ENCODE data around the gene C11orf58. TPM values are rescaled to one million over a fixed set of nuclear protein-coding genes. Genes with fewer than 3 reads are reported as not detected.

The C11orf58 gene
- total RNA-seq, 2 experiments from 2014 or later, result 114 to 123 TPM

DNA sequence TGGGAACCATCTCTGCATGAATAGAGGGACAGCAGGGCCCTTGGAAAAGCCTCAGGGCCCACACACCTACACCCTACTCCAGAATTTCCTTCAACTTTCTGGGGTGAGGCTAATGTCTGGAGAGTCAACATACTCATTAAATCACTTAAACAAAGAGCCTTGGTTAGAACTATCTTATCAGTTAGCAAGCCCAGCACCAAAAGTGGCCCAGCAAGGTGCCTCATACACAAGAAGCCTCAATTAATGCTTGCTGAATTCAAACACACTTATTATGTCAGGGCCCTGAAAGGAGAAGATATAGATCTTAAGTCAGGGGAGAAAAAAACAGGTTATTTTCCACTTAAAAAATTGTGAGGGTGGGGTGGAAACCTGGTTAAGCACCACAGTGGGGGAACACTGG, 61.4 kb downstream of the C11orf58 start:
- intact Hi-C loops (cut with micrococcal nuclease), result no loop called here
- no peak overlapping the region for H3K27ac Mint-ChIP-seq
- no peaks in the 10 kb centered on the region for H3K27me3 Mint-ChIP-seq (ENCODE audit: low read depth)
- DNase-seq, result no peak
- no peaks in the 10 kb centered on the region for H3K9me3 Mint-ChIP-seq
- peaks cover 11% of the 10 kb centered on the region for H3K4me1 Mint-ChIP-seq (ENCODE audit: low read depth)
- H3K4me3 Mint-ChIP-seq, result no peak overlapping the region
- H3K36me3 Mint-ChIP-seq (ENCODE audit: low read depth), result no peaks in the 10 kb centered on the region
- CTCF ChIA-PET, result interaction anchor here (1.8 kb wide), 1 partner anchor 14 kb away, joined by 8 read pairs; no protein-coding TSS in a partner anchor

DNA sequence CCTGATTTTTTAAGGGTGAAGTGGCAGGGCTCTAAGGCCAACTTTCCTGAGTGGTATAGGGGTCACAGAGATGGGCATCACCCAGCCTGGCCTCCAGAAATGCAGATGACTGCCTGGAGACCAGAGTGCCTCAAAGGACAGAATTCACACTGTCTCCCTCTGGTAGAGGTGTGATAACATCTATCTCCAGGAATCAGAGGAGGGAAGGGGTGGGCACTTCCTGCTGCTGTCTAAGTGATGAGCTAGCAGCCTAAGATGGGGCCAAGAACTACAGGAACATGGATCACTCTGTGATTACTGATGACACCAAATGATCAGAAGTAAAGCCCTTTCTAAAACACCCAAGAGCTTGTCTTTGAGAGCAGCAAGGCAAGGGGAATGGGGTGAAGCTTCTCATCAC, 61.9 kb downstream of the C11orf58 start:
- DNase-seq, result no peak
- Mint-ChIP-seq H3K27me3 (ENCODE audit: low read depth) (no peaks in the 10 kb centered on the region), H3K4me1 (ENCODE audit: low read depth) (peaks cover 8% of the 10 kb centered on the region), H3K9me3 (no peaks in the 10 kb centered on the region), H3K27ac (no peak overlapping the region), H3K4me3 (no peak overlapping the region), H3K36me3 (ENCODE audit: low read depth) (no peaks in the 10 kb centered on the region)
- intact Hi-C loops (cut with micrococcal nuclease), result no loop called here
- CTCF ChIA-PET, result interaction anchor here (1.2 to 2.4 kb wide), 4 partner anchors 12 to 137 kb away, joined by 3 to 12 read pairs (median 10); no protein-coding TSS in a partner anchor

DNA sequence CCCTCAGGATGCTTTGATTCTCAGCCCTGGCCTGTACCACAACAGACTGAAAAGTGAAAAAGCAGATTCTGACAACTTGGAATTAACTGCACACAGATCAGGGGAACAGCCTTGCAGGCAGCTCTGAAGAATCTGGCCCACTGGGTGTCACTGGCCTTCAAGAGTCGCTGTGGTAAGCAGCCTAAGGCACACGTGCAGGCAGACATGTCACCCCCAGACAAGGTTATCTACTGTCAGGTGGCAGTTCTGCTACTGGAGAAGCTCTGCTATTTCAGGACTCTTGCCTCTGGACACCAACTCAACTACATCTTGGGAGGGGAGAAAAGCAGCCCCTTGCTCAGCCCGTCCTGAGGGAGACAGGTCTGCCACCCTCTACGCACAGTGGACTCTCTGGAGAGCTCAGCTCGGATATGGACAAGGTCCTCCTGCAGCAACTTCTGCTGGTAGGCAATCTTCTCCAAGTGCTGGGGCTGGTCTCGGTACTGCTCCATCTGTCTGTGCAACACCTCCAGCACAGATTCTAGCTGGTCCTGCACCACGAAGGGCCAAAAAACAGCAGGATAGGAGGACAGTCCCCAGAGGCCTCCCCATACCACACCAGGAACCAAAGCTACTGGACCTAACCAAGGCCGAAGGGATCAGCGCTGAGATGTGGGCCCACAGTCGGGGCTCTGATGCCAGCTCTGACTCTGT, 63.0 kb downstream of the C11orf58 start:
- no peak overlapping the region for H3K27ac Mint-ChIP-seq
- intact Hi-C loops (cut with micrococcal nuclease), result no loop called here
- DNase-seq, result no peak
- H3K4me3 Mint-ChIP-seq, result no peak overlapping the region
- H3K27me3 Mint-ChIP-seq (ENCODE audit: low read depth), result no peaks in the 10 kb centered on the region
- peaks cover 8% of the 10 kb centered on the region for H3K4me1 Mint-ChIP-seq (ENCODE audit: low read depth)
- CTCF ChIA-PET, result interaction anchor here (1.2 to 2.4 kb wide), 6 partner anchors 13 to 262 kb away, joined by 3 to 12 read pairs (median 6); no protein-coding TSS in a partner anchor
- H3K9me3 Mint-ChIP-seq, result no peaks in the 10 kb centered on the region
- H3K36me3 Mint-ChIP-seq (ENCODE audit: low read depth), result no peaks in the 10 kb centered on the region

DNA sequence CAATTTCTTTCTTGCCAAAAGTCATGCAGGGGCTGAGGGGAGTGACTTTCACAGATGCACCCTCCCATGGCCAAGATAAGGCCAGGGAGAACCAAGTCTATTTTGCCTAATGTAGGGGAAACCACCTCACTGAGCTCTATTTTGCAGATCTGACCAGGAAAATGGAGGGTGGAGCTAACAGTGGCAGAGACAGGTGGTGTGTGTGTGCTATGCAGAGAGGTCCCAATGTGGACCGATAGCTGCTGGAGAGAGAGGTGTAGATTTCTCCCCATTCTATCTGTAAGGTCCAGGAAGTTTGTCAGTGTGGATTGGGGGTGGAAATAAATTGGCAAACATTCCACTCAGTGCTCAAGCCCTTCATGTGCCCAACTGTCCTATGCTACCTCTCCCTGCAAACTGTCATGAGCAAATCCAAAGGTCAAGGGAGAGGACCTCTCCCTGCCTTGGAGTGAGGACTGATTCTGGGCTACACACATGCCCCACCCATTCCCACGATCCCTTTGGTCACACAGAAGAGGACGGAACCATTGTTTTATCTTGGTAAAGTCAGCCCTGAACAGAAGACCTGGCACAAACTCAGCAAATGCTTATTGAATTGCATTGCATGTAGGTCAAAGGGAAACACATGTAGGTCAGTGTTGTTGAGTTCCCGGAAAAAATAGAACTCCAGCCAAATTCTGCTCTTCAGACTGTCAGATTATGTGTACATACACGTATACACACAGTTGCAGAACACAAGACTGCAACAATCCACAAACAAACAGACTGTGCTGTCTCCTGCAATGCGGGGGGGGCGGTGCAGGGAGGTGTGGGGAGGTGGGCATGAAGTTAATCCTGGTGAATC, 65.9 kb downstream of the C11orf58 start:
- Mint-ChIP-seq H3K36me3 (ENCODE audit: low read depth) (no peaks in the 10 kb centered on the region), H3K27ac (no peak overlapping the region), H3K9me3 (no peaks in the 10 kb centered on the region), H3K4me3 (no peak overlapping the region), H3K27me3 (ENCODE audit: low read depth) (no peaks in the 10 kb centered on the region), H3K4me1 (ENCODE audit: low read depth) (no peaks in the 10 kb centered on the region)
- intact Hi-C loops (cut with micrococcal nuclease), result no loop called here
- no peak for DNase-seq
- CTCF ChIA-PET, result interaction anchor here (1.0 kb wide), 1 partner anchor 16 kb away, joined by 3 read pairs; no protein-coding TSS in a partner anchor

DNA sequence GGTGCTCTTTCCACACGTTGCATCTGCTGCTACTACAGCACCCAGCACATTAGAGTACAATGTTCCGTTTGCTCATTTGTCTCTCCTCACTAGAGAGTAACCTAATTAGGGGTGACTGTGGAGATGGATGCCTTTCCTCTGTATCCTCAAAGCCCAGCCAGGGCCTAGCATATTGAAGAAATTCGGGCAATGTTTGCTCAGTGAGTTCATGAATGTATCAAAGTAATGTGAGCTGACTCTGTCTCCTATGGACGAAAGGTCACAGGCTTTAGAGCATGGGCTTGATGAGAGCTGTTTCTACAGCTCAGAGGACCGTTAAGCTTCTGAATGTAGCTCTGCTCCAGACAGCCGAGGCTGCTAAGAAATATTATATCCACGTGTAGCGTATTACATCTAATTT, 67.5 kb downstream of the C11orf58 start:
- CTCF ChIA-PET, result interaction anchor here (0.7 to 1.5 kb wide), 2 partner anchors 15 to 257 kb away, joined by 3 to 5 read pairs; no protein-coding TSS in a partner anchor
- H3K27ac Mint-ChIP-seq, result no peak overlapping the region

DNA sequence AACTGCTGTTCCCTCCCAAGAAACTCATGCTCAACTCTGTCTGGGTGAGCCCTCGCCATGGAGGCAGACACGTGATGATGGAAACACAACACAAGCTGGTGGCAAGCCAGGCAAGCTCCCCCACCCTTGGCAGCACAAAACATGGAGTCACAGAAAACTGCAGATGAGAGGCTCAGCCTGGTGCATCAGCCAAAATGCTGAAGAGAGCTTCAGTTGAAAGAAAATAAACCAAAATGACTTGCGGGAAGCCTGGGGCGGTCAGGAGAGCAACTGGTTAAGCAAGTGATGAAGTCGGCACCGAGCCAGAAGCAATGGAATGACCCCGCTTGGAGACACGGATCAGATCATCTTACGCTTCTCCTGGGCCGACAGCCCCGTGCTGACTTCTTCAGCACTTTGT, 68.3 kb downstream of the C11orf58 start:
- Mint-ChIP-seq H3K4me3 (no peak overlapping the region), H3K36me3 (ENCODE audit: low read depth) (no peaks in the 10 kb centered on the region), H3K27me3 (ENCODE audit: low read depth) (no peaks in the 10 kb centered on the region), H3K9me3 (no peaks in the 10 kb centered on the region), H3K4me1 (ENCODE audit: low read depth) (no peaks in the 10 kb centered on the region), H3K27ac (no peak overlapping the region)
- intact Hi-C loops (cut with micrococcal nuclease), result no loop called here
- no peak for DNase-seq
- CTCF ChIA-PET, result interaction anchor here (0.9 kb wide), 1 partner anchor 20 kb away, joined by 3 read pairs; no protein-coding TSS in a partner anchor

More for the DNA sequence above, 67.5 kb downstream of the C11orf58 start:
- DNase-seq, result no peak
- H3K27me3 Mint-ChIP-seq (ENCODE audit: low read depth), result no peaks in the 10 kb centered on the region
- H3K4me1 Mint-ChIP-seq (ENCODE audit: low read depth), result no peaks in the 10 kb centered on the region
- no peaks in the 10 kb centered on the region for H3K9me3 Mint-ChIP-seq
- intact Hi-C loops (cut with micrococcal nuclease), result no loop called here
- no peaks in the 10 kb centered on the region for H3K36me3 Mint-ChIP-seq (ENCODE audit: low read depth)
- no peak overlapping the region for H3K4me3 Mint-ChIP-seq

DNA sequence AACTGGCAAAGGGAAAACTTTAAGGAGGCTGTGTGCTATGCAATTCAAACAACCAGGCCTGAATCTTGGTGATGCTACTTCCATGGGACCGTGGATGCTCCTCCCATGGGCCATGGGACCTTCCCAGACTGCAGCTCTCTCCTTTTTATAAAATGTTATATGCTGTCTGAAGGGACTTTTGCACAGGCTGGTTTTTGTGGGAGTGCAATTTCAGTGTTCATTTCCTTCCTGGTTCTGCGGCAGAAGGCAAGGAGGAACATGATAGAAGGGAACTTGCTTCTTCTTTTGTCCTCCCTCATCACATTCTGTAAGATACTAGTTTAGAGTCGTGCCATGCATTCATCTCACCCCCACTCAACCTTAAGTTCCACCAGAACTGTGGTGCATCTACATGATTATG, 68.9 kb downstream of the C11orf58 start:
- H3K4me1 Mint-ChIP-seq (ENCODE audit: low read depth), result no peaks in the 10 kb centered on the region
- no peak for DNase-seq
- no peaks in the 10 kb centered on the region for H3K36me3 Mint-ChIP-seq (ENCODE audit: low read depth)
- H3K9me3 Mint-ChIP-seq, result no peaks in the 10 kb centered on the region
- H3K4me3 Mint-ChIP-seq, result no peak overlapping the region
- no peak overlapping the region for H3K27ac Mint-ChIP-seq
- no peaks in the 10 kb centered on the region for H3K27me3 Mint-ChIP-seq (ENCODE audit: low read depth)
- CTCF ChIA-PET, result interaction anchor here (0.9 kb wide), 1 partner anchor 20 kb away, joined by 3 read pairs; no protein-coding TSS in a partner anchor
- intact Hi-C loops (cut with micrococcal nuclease), result no loop called here

Measured in activated naive CD4-positive, alpha-beta T cell treated with anti-CD3 and anti-CD28 coated beads for 36 hours (primary cell).